DOHH2 (cell line): ENCODE results near the gene SF3B2.

Experiments used
- H3F3A ChIP-seq: fragments of 200-600 bp; sonication (generic), shearing (Covaris generic); 2 replicates; pipeline ENCODE4 v1.6.0; 2016; ENCODE audit warnings: antibody characterized with exemption, mild to moderate bottlenecking; ENCODE audit not compliant: control insufficient read depth, insufficient read depth
- H3K27ac ChIP-seq: fragments of 200-600 bp; sonication (generic); 2 replicates; pipeline ENCODE4 v1.5.1; 2014; ENCODE audit warnings: low read depth, mild to moderate bottlenecking, low read length, moderate library complexity
- H3K27me3 ChIP-seq: fragments of 200-600 bp; sonication (generic); 2 replicates; pipeline ENCODE4 v1.6.1; 2014; ENCODE audit warnings: mild to moderate bottlenecking, low read length, mixed read lengths; ENCODE audit not compliant: control insufficient read depth
- H3K36me3 ChIP-seq: fragments of 200-600 bp; sonication (generic); 2 replicates; pipeline ENCODE4 v1.6.1; 2014; ENCODE audit warnings: mild to moderate bottlenecking, low read length, moderate library complexity, mixed read lengths; ENCODE audit not compliant: control insufficient read depth
- H3K4me1 ChIP-seq: fragments of 200-600 bp; sonication (generic); 2 replicates; pipeline ENCODE4 v1.6.1; 2014; ENCODE audit warnings: mild to moderate bottlenecking, low read length, mixed read lengths; ENCODE audit not compliant: control insufficient read depth
- H3K4me2 ChIP-seq: fragments of 200-600 bp; sonication (generic); 2 replicates; pipeline ENCODE4 v1.6.0; 2014; ENCODE audit warnings: mild to moderate bottlenecking, low read length, moderate library complexity
- H3K4me3 ChIP-seq: fragments of 200-600 bp; sonication (generic); 2 replicates; pipeline ENCODE4 v1.5.1; 2014; ENCODE audit warnings: mild to moderate bottlenecking, low read length, mixed read lengths
- H3K79me2 ChIP-seq: fragments of 200-600 bp; sonication (generic); 2 replicates; pipeline ENCODE4 v1.6.1; 2014; ENCODE audit warnings: mild to moderate bottlenecking, low read length, mixed read lengths; ENCODE audit not compliant: control insufficient read depth
- H3K9me2 ChIP-seq: fragments of 200-600 bp; sonication (generic); replicated peaks from 2 replicates; pipeline ENCODE4 v1.6.1; 2014; ENCODE audit warnings: mild to moderate bottlenecking, low read length, mixed read lengths; ENCODE audit not compliant: control insufficient read depth
- H3K9me3 ChIP-seq: fragments of 200-600 bp; sonication (generic); 2 replicates; pipeline ENCODE4 v1.6.1; 2014; ENCODE audit warnings: antibody characterized with exemption, low read length, mixed read lengths; ENCODE audit not compliant: control insufficient read depth, insufficient read depth
- H4K20me1 ChIP-seq: fragments of 200-600 bp; sonication (generic); 2 replicates; pipeline ENCODE4 v1.6.0; 2014; ENCODE audit warnings: low read depth, mild to moderate bottlenecking, antibody characterized with exemption, low read length, moderate library complexity; ENCODE audit not compliant: control insufficient read depth, insufficient read depth
- CTCF ChIP-seq: fragments of 200-600 bp; sonication (generic); IDR thresholded peaks from one replicate; pipeline ENCODE4 v1.5.1; 2014; ENCODE audit warnings: antibody characterized with exemption, mild to moderate bottlenecking, low read depth, low read length; ENCODE audit not compliant: poor library complexity, severe bottlenecking
- EZH2phosphoT487 ChIP-seq: fragments of 200-600 bp; sonication (generic); IDR thresholded peaks from 2 replicates; pipeline ENCODE4 v1.6.1; 2017; ENCODE audit warnings: borderline replicate concordance, mild to moderate bottlenecking, antibody characterized with exemption, low read length, moderate library complexity, mixed read lengths

SF3B2 gene

GRCh38 chr11:66044757-66045156, 7.4 kb upstream of the SF3B2 start:
- Histone ChIP-seq H3K27me3 (no peaks in the 10 kb centered on the region; the same call in 1 of the 2 replicates), H3K36me3 (no peaks in the 10 kb centered on the region), H3K27ac (no peak overlapping the region), H3K9me3 (no peaks in the 10 kb centered on the region), H3K4me3 (peak overlapping the region; percentile 34), H3K4me1 (peaks cover 15% of the 10 kb centered on the region), H3K79me2 (no peaks in the 10 kb centered on the region), H4K20me1 (no peaks in the 10 kb centered on the region), H3K4me2 (peak overlapping the region; percentile 50), H3K9me2 (no peaks in the 10 kb centered on the region), H3F3A (no peaks in the 10 kb centered on the region; the same call in 1 of the 2 replicates)
- TF ChIP-seq CTCF (no peak), EZH2phosphoT487 (no peak)

- Histone ChIP-seq H3K79me2 (no peaks in the 10 kb centered on the region), H3K9me2 (no peaks in the 10 kb centered on the region), H3K4me1 (peaks cover 15% of the 10 kb centered on the region), H3K36me3 (no peaks in the 10 kb centered on the region), H3K9me3 (no peaks in the 10 kb centered on the region), H3K4me2 (peak overlapping the region; percentile 50), H3K27me3 (no peaks in the 10 kb centered on the region; the same call in 1 of the 2 replicates), H3F3A (no peaks in the 10 kb centered on the region; the same call in 1 of the 2 replicates), H3K4me3 (peak overlapping the region; percentile 34), H3K27ac (no peak overlapping the region), H4K20me1 (no peaks in the 10 kb centered on the region)
- TF ChIP-seq CTCF: peak; percentile 94
- TF ChIP-seq EZH2phosphoT487: no peak
Measured at GRCh38 chr11:66045177-66045639, 7.0 kb upstream of the SF3B2 start.

- Histone ChIP-seq H3K79me2 (0 out of 2 replicates have a peak, but pooled peaks cover 5% of the 10 kb centered on the region), H4K20me1 (no peaks in the 10 kb centered on the region), H3K27me3 (no peaks in the 10 kb centered on the region; the same call in 1 of the 2 replicates), H3K4me3 (no peak overlapping the region), H3K4me2 (no peak overlapping the region), H3K4me1 (peaks cover 26% of the 10 kb centered on the region), H3K9me2 (no peaks in the 10 kb centered on the region), H3K9me3 (no peaks in the 10 kb centered on the region), H3K27ac (no peak overlapping the region), H3K36me3 (no peaks in the 10 kb centered on the region), H3F3A (no peaks in the 10 kb centered on the region; the same call in 1 of the 2 replicates)
- TF ChIP-seq EZH2phosphoT487: no peak
- TF ChIP-seq CTCF: no peak
Measured at GRCh38 chr11:66046901-66047300, 5.3 kb upstream of the SF3B2 start.
